GM12873 (cell line): ENCODE measurements around the gene RAPSN.

Source experiments
- CTCF ChIP-seq: IDR thresholded peaks from 2 replicates; pipeline ENCODE4 v1.5.1; 2012; ENCODE audit warnings: low read depth, mild to moderate bottlenecking, moderate library complexity, low read length, control low read depth; ENCODE audit not compliant: insufficient read depth; ENCODE audit errors: missing control alignments

Gene RAPSN

GRCh38 chr11:47488111-47488510 is 39.2 kb upstream of the RAPSN start:
- TF ChIP-seq CTCF, result no peak

- no peak for TF ChIP-seq CTCF
Measured at GRCh38 chr11:47487421-47487820, 38.5 kb upstream of the RAPSN start.

GRCh38 chr11:47485107-47485506 is 36.2 kb upstream of the RAPSN start:
- no peak for TF ChIP-seq CTCF

GRCh38 chr11:47483457-47483856 is 34.5 kb upstream of the RAPSN start:
- no peak for TF ChIP-seq CTCF

GRCh38 chr11:47480762-47481161 is 31.8 kb upstream of the RAPSN start:
- no peak for TF ChIP-seq CTCF

GRCh38 chr11:47478651-47479329 is 29.9 kb upstream of the RAPSN start:
- no peak for TF ChIP-seq CTCF

GRCh38 chr11:47477753-47478152 is 28.8 kb upstream of the RAPSN start:
- TF ChIP-seq CTCF, result no peak
